ENCODE data around the gene CELA2B. TPM values are rescaled to one million over a fixed set of nuclear protein-coding genes. Genes with fewer than 3 reads are reported as not detected.

Gene CELA2B
- total and polyA plus RNA-seq, 2 donors (not counting 1 experiment from before 2014, with no cell fraction given), result not detected

DNA sequence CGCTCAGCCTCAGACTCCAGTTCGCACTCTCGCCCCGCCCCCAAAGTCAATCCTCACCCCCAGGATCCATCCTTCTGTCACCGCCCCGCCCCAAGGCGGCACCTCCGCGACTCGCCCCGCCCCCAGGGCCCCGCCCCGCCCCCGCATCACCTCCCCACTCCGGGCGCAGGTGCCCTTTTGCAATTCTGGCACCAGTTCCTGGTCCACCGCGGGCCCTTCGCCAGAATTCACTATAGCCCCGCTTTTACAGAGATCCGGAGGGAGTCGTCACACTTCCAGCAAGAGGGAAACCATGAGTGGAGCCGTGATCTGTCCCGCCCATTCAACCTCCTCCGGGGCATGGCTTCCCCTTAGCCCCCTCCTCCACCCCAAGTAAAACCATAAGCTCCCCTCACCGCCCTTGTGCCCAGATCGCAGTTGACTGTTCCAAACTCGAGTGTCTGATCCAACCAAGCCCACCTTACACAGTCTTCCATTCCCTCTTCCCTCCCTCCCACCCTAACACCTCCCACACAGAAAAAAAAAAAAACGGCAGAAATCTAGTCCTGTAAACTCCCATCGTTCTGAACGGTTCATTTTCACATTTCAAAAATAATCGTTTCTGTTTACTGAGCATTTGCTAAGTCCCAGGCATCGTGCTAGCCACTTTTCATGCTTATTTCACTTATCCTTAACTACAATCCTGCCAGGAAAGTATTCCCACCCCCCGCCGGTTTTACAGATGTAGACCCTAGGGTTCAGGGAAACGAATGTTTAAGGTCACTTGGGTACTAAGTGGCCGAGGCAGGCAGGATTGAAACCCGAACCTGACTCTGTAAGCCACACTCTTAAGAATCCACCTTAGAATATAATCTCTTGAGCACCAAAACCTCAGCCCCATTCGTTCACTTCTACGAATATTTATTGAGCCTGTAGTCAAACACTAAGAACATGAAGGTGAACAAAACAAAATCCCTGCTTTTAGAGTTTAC, 49.4 kb downstream of the CELA2B start:
- H3K4me3 ChIP-seq (ENCODE audit: control extremely low read depth in 1 of 5, extremely low read depth in 1 of 5, insufficient read depth in 1 of 5, low read depth in 2 of 5, low read length in 4 of 5), result peak overlapping the region; percentile 19 to 91 (median 70)
- H4K20me1 ChIP-seq (ENCODE audit: control insufficient read depth, insufficient read depth, low read length, poor library complexity, severe bottlenecking), result peaks cover 6% of the 10 kb centered on the region
- peak overlapping the region; percentile 81 for H2AFZ ChIP-seq (ENCODE audit: insufficient read depth, low read depth, low read length, poor library complexity, severe bottlenecking)
- no peaks in the 10 kb centered on the region for H3K27me3 ChIP-seq (replicated peaks in 1 of 4; ENCODE audit: control extremely low read depth in 1 of 4, control insufficient read depth in 3 of 4, insufficient read depth in 4 of 4, low read length in 3 of 4)
- H3K4me1 ChIP-seq (ENCODE audit: control insufficient read depth in 2 of 2, insufficient read depth in 2 of 2, low read length in 2 of 2), result peaks cover 28 to 34% of the 10 kb centered on the region in 2 donors
- peak overlapping the region; percentile 88 for H3K9ac ChIP-seq (ENCODE audit: low read length)
- no peaks in the 10 kb centered on the region for H3K9me3 ChIP-seq (ENCODE audit: control extremely low read depth in 1 of 3, control insufficient read depth in 2 of 3, insufficient read depth in 1 of 3, low read length in 2 of 3)
- no peak for TF ChIP-seq EZH2 (IDR thresholded peaks at IDR 0.05; ENCODE audit: borderline replicate concordance, insufficient read depth, low read depth, low read length, poor library complexity, severe bottlenecking)
- TF ChIP-seq, protein P1, sequence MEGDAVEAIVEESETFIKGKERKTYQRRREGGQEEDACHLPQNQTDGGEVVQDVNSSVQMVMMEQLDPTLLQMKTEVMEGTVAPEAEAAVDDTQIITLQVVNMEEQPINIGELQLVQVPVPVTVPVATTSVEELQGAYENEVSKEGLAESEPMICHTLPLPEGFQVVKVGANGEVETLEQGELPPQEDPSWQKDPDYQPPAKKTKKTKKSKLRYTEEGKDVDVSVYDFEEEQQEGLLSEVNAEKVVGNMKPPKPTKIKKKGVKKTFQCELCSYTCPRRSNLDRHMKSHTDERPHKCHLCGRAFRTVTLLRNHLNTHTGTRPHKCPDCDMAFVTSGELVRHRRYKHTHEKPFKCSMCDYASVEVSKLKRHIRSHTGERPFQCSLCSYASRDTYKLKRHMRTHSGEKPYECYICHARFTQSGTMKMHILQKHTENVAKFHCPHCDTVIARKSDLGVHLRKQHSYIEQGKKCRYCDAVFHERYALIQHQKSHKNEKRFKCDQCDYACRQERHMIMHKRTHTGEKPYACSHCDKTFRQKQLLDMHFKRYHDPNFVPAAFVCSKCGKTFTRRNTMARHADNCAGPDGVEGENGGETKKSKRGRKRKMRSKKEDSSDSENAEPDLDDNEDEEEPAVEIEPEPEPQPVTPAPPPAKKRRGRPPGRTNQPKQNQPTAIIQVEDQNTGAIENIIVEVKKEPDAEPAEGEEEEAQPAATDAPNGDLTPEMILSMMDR (IDR thresholded peaks at IDR 0.05), result no peak
- ChIA-PET CTCF (no interaction called here), POLR2A (no interaction called here)
- 6% methylated on average over 31 of the region's 40 CpGs for WGBS (ENCODE audit: insufficient coverage)
- Mint-ChIP-seq H3K27ac (peak overlapping the region; percentile 99), H3K4me3 (peak overlapping the region; percentile 89), H3K9me3 (ENCODE audit: insufficient read depth) (no peaks in the 10 kb centered on the region), H3K4me1 (peaks cover 56% of the 10 kb centered on the region), H3K27me3 (no peaks in the 10 kb centered on the region)
- peak overlapping the region; percentile 91 for H3K4me2 ChIP-seq (replicated peaks; ENCODE audit: low read depth, low read length, poor library complexity, severe bottlenecking)
- no peaks in the 10 kb centered on the region for H3K36me3 ChIP-seq (replicated peaks in 1 of 2; ENCODE audit: control extremely low read depth in 1 of 2, control insufficient read depth in 1 of 2, extremely low read depth in 1 of 2, insufficient read depth in 2 of 2, low read length in 1 of 2)
- intact Hi-C loops (cut with micrococcal nuclease), result loop anchor here (1.0 to 10.0 kb wide), 7 partner anchors 45 to 1119 kb away; partner anchors contain the start of genes CPLANE2, DDI2 and NECAP2
- H3K79me2 ChIP-seq (ENCODE audit: control insufficient read depth, insufficient read depth, low read length), result peaks cover 58% of the 10 kb centered on the region
- peak overlapping the region; percentile 99 for H3K27ac ChIP-seq (ENCODE audit: low read length in 2 of 2)
- DNase-seq, result no peak
- ATAC-seq (ENCODE audit: low read depth), result no peak
